ENCODE data around the gene RENBP.

RENBP gene

DNA sequence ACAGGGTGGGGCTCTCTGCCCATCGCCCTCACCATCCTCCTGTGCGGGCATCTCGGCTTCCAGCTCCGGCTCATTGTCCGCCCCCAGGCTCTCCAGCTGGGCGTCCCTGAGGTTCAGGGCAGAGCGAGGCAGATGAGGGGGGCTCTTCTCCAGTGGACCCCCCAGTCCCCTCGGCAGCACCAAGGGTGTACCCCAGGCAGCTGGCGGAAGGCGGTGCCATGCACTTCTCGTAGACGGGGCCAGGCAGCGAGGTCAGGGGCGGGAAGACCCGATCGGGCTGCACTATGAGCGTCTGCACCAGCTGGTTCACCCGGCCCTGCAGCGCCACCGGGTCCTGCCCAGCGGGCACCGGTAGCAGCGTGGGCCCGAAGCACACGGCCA lies 34.5 kb downstream of the RENBP start:
- no peak overlapping the region for H3K4me2 ChIP-seq (ENCODE audit: low read depth, low read length)
- H3K9ac ChIP-seq (ENCODE audit: low read length) = no peak overlapping the region
- no peaks in the 10 kb centered on the region for H4K20me1 ChIP-seq (ENCODE audit: insufficient read depth, low read length)
- no peaks in the 10 kb centered on the region for H3K9me3 ChIP-seq (replicated peaks; ENCODE audit: insufficient read depth, low read length)
- no peaks in the 10 kb centered on the region for H3K36me3 ChIP-seq (replicated peaks; ENCODE audit: insufficient read depth, low read length)
- H3F3A ChIP-seq (ENCODE audit: insufficient read depth, low read length) = no peaks in the 10 kb centered on the region
- H3K27me3 ChIP-seq (replicated peaks; ENCODE audit: insufficient read depth, low read length) = no peaks in the 10 kb centered on the region
- no peak overlapping the region for H3K4me3 ChIP-seq (ENCODE audit: low read length)
- DNase-seq = no peak
- H3K9me2 ChIP-seq (replicated peaks; ENCODE audit: insufficient read depth, low read length) = no peaks in the 10 kb centered on the region
- H2AFZ ChIP-seq (ENCODE audit: low read length) = no peak overlapping the region
- no peaks in the 10 kb centered on the region for H3K4me1 ChIP-seq (ENCODE audit: low read length)
- no peak for TF ChIP-seq EZH2phosphoT487 (IDR thresholded peaks at IDR 0.05; ENCODE audit: low read length)
- no peak overlapping the region for H3K27ac ChIP-seq (ENCODE audit: low read length)
- no peaks in the 10 kb centered on the region for H3K79me2 ChIP-seq (ENCODE audit: low read length)

DNA sequence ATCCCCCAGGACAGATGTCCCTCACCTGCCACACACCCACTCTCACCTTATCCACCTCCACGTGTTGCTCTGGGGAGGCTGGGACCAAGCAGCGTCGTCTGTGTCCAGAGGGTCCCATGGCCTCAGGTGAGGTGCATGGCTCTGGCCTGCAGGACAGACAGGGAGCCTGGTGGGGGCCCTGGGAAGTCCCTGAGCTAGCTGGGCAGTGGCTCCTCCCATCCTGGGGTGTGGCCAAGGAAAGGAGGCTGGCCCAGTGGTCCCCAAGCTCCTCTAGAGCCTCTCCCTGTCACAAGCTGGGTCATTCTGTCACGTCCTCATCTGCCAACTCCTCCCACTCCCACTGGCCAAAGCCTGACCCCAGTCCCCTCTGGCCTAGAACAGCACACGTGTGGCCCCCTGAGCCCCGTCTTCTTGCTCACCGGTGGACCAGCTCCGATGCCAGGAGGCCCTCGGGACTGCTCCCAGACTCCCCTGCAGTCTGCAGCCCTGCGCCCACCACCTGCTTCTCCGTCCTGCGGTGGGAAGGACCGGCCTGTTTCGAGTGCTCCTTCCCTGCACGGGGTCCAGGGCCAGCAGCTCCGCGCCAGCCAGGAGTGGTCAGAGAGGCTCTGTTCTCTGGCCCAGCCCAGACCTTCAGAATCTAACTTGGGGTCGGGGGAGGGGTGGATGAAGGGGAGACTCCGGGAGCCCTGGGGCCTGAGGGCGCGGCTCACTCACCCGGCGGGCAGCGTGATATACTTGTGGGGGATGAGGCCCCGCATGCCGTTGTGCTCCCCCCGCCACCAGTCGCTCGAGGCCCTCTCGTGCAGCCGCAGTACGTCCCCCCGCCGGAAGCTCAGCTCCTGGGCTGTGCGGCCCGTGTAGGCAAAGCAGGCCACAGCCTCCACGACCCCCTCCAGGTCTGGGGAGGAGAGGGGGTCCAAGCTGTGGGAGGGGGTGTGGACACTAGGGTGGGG lies 35.1 kb downstream of the RENBP start:
- Histone ChIP-seq H4K20me1 (ENCODE audit: insufficient read depth, low read length) (no peaks in the 10 kb centered on the region), H3K4me2 (ENCODE audit: low read depth, low read length) (no peak overlapping the region), H3K79me2 (ENCODE audit: low read length) (no peaks in the 10 kb centered on the region), H3K27ac (ENCODE audit: low read length) (no peak overlapping the region), H3K4me1 (ENCODE audit: low read length) (no peaks in the 10 kb centered on the region), H2AFZ (ENCODE audit: low read length) (no peak overlapping the region), H3K27me3 (replicated peaks; ENCODE audit: insufficient read depth, low read length) (no peaks in the 10 kb centered on the region), H3K4me3 (ENCODE audit: low read length) (no peak overlapping the region), H3F3A (ENCODE audit: insufficient read depth, low read length) (no peaks in the 10 kb centered on the region), H3K9me2 (replicated peaks; ENCODE audit: insufficient read depth, low read length) (no peaks in the 10 kb centered on the region), H3K9me3 (replicated peaks; ENCODE audit: insufficient read depth, low read length) (no peaks in the 10 kb centered on the region), H3K9ac (ENCODE audit: low read length) (no peak overlapping the region), H3K36me3 (replicated peaks; ENCODE audit: insufficient read depth, low read length) (no peaks in the 10 kb centered on the region)
- no peak for DNase-seq
- TF ChIP-seq, protein P1, sequence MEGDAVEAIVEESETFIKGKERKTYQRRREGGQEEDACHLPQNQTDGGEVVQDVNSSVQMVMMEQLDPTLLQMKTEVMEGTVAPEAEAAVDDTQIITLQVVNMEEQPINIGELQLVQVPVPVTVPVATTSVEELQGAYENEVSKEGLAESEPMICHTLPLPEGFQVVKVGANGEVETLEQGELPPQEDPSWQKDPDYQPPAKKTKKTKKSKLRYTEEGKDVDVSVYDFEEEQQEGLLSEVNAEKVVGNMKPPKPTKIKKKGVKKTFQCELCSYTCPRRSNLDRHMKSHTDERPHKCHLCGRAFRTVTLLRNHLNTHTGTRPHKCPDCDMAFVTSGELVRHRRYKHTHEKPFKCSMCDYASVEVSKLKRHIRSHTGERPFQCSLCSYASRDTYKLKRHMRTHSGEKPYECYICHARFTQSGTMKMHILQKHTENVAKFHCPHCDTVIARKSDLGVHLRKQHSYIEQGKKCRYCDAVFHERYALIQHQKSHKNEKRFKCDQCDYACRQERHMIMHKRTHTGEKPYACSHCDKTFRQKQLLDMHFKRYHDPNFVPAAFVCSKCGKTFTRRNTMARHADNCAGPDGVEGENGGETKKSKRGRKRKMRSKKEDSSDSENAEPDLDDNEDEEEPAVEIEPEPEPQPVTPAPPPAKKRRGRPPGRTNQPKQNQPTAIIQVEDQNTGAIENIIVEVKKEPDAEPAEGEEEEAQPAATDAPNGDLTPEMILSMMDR (IDR thresholded peaks at IDR 0.05; ENCODE audit: low read length) = no peak
- no peak for TF ChIP-seq EZH2 (optimal IDR thresholded peaks at IDR 0.05; ENCODE audit: low read depth, low read length)
- no peak for TF ChIP-seq EZH2phosphoT487 (IDR thresholded peaks at IDR 0.05; ENCODE audit: low read length)

DNA sequence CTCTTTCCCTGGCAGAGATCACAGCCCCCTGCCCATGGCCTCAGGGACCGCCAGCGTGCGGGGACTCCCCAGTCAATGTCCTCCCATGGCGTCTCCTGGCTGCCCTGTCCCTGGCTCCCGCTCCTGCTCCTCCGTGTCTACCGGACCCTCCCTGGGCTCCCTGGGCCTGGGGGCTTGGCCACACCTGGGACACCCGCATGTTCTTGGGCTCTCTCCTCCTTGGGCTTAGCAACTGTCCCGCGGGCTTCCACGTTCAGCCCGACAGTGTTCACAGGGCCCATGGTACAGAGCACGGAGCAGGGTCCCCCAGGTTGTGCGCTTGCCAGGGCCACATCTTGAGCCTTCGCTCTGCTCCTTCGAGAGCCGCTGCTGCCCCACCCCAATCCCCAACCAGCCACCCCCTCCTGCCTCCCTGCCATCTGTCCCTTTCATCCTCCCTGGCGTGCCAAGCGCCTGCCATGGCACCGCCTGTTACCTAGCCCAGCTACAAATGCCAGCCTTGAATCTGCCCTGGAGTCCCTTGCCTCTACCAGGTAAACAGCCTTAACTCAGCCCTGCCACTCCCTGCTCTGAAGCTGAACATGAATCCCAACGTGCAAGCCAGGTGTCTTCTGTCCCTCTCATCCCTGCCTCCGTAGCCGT lies 36.1 kb downstream of the RENBP start:
- no peak overlapping the region for H2AFZ ChIP-seq (ENCODE audit: low read length)
- H3K36me3 ChIP-seq (replicated peaks; ENCODE audit: insufficient read depth, low read length) = no peaks in the 10 kb centered on the region
- no peaks in the 10 kb centered on the region for H3K4me1 ChIP-seq (ENCODE audit: low read length)
- no peak for DNase-seq
- H3K4me3 ChIP-seq (ENCODE audit: low read length) = no peak overlapping the region
- H3K4me2 ChIP-seq (ENCODE audit: low read depth, low read length) = no peak overlapping the region
- no peak overlapping the region for H3K27ac ChIP-seq (ENCODE audit: low read length)
- no peaks in the 10 kb centered on the region for H4K20me1 ChIP-seq (ENCODE audit: insufficient read depth, low read length)
- no peaks in the 10 kb centered on the region for H3K27me3 ChIP-seq (replicated peaks; ENCODE audit: insufficient read depth, low read length)
- TF ChIP-seq, protein P1 (IDR thresholded peaks at IDR 0.05; ENCODE audit: low read length) = no peak
- no peak for TF ChIP-seq EZH2phosphoT487 (IDR thresholded peaks at IDR 0.05; ENCODE audit: low read length)
- TF ChIP-seq EZH2 (optimal IDR thresholded peaks at IDR 0.05; ENCODE audit: low read depth, low read length) = no peak
- no peaks in the 10 kb centered on the region for H3K79me2 ChIP-seq (ENCODE audit: low read length)
- no peaks in the 10 kb centered on the region for H3K9me2 ChIP-seq (replicated peaks; ENCODE audit: insufficient read depth, low read length)
- H3F3A ChIP-seq (ENCODE audit: insufficient read depth, low read length) = no peaks in the 10 kb centered on the region
- no peak overlapping the region for H3K9ac ChIP-seq (ENCODE audit: low read length)
- H3K9me3 ChIP-seq (replicated peaks; ENCODE audit: insufficient read depth, low read length) = no peaks in the 10 kb centered on the region

Measured in MM.1S (cell line).